NCI-H1417 treated with DMSO at 0.1 percent for 48 hours (cell line): Measurements from ENCODE around the gene SPATA13.

ENCODE experiments used
- DNase-seq: peaks from one replicate; lab custom pipeline; 2025; lab: John Stamatoyannopoulos, UW

SPATA13 gene

DNA sequence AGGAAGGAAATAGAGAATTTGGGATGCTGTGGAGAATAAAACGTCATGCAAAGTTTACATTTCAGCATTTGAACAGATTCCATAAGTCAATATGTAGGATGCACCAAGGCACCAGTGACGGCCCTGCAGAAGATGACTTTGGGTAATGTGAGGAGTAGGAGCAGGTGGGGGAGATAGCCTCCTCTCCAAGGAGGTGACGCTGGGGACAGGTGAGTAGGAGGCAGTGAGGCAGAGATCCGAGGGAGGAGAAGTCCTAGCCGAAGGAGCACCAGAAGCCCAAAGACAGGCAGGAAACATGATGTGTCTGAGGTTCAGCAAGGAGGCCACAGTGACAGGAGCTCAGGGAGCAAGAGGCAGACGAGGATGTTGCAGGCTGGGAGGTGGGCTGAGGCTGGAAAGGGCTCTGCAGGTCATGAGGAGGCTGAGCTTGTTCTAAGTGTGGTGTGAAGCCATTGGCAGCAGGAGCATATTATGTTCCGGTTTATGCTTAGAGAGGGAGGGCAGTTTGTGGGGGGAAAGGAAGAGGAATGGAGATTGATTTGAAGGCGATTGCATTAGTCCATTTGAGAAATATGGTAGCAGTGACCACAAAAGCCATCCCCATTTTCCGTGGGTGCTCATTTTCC lies 93.1 kb downstream of the SPATA13 start:
- DNase-seq, result no peak

DNA sequence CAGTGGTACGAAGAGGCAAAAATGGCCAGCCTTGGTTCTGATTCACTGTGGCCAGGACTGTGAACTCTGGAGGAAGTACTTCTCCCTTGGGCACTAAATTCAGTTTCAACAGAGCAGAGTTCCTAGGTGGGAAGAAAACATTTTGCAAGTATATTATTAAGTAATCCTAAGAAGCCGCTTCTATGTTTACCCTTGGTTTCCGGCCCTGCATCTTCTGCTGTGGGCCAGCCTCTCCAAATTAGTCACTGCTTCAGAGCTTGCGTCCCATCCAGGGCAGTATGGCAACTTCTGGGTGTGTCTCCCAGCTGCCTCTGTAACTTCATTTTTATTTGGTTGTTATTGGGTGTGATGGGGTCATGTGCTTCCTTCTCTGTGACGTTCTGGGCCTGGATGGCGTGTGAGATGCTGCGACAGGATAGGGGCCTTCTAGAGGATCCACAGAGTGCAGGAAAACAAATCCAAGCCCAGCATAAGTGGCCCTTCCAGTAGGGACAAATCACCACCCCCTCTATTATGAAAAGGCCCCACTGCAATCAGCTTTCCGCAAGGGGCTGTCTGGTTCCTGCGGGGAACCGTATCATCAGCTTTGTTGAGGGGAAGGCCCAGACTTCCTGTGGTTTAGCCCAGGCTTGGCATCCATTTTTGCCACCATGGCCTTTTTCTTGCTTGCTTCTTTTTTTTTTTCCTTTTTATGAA lies 93.8 kb downstream of the SPATA13 start:
- DNase-seq, result no peak

DNA sequence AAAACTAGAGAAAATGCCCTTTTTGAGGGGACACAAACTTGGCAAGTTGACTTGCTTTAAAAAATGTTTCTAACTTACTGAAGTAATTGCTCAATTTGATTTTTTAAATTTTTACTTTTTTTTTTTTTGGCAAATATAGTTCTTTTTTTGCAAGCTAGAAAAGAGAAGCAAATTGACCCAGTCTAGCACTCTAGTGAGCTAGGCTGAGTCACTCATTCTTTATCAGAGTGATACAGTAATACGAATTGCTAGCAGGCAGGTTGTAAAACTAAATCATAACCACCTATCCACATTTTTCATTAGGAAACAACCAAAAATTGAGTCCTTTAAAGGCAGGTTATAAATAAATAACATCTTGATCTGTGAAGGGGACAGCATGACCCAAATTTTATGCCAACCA lies 97.0 kb downstream of the SPATA13 start:
- no peak for DNase-seq

DNA sequence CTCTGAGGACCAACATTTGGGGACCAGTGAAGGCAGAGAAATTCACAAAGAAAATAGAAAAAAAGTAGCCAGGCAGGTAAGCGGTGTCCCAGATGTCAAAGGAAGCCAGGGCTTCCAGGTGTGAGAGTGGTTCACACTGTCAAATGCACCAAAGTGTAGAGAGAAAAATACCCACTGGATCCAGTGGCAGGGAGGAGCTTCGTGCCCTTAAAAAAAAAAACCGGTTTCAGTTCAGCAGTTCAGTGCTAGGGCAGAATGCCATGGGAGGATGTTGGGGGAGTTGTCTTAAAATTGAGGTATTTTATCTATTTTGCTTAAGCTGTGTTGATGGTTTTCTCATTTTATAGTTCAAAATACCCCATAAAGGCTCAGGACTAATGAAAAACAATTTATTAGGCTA lies 101.0 kb downstream of the SPATA13 start:
- no peak for DNase-seq

DNA sequence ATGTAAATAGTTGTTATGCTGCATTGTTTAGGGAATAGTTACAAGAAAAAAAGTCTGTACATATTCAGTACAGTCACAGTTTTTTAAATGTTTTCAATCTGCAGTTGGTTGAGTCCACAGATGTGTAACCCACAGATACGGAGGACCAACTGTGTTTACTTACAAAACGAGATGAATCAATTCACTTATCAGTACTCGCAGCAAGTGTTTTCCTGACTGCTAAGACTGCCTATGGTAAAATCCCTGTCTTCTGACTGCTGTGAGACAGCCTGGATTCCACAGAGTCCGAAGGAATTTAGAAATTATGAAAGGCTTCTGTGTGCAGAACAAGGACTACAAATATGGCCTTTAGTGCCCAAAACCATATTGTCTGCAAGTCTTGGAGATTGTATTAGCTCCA lies 103.1 kb downstream of the SPATA13 start:
- no peak for DNase-seq

DNA sequence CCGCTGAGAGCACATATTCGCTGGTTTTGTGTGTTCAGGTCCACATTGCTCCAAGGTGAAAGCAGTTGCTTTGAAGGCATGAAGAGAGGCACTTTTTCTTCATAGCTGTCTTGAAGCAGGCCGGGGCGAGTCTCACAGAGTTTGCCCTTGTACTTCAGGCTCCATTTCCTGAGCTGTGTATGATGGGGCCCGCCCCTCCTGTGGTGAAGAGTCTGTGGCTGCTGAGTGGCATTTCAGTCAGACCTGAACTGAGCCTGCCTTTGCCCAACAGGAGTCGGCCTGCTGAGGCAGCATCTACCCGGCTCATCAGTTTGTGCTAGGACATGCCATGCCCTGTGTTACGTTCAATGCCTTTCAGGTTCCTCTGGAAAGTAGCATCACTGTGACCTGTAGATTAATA lies 104.5 kb downstream of the SPATA13 start:
- no peak for DNase-seq

DNA sequence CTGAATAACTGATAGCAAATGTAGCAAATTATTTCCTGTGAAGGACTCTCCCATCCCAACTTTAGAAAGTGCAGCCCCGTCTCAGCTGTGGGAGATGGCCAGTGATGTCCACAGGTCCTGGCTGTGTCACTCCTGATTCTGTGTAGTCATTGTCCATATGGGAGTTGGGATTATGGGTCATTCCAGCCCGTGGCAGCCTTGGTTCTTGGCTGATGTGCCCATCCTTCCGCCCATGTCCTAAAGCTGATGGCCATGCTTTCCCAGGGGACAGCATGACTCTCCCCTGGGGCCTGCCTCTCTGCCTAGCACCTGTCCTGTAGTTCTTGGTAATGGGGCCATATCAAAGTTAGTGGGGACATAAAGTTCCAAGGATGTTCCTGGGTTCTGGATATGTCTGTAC lies 104.9 kb downstream of the SPATA13 start:
- no peak for DNase-seq

DNA sequence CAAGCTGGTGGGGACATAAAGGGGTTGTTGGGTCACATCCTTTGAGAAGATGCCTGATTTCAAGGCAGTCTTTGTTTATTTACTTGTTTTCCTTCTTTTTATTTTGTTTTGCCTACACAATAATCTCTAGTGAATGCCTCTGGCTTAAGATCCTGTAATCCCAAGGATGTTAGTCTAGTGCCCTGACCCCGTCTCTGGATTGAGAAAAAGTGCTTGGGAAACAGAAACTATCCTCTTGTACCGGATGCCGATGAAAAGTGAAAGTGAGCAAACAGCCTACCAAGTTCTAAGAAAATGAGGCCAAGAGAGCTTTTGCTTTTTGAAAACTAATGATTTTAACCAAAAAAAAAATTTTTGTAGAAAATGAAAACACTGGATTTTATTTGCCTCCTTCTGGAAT lies 106.8 kb downstream of the SPATA13 start:
- DNase-seq, result no peak

DNA sequence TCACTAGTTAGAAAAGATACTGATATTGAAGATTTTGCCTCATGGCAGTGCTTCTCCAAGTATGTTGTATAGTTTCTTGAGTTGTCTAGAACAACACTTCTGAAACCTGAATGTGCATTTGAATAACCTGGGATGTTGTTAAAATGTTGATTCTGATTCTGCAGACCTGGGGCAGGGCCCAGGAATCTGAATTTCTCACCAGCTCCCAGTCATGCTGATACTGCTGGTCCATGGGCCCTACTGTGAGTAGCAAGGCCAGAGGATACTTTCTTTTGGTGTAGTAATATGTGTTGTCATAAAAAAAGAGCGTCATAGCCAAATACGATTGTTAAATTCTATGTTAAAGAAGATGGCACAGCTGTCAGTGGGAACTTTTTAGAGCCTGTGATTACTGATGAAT lies 107.3 kb downstream of the SPATA13 start:
- DNase-seq, result no peak

DNA sequence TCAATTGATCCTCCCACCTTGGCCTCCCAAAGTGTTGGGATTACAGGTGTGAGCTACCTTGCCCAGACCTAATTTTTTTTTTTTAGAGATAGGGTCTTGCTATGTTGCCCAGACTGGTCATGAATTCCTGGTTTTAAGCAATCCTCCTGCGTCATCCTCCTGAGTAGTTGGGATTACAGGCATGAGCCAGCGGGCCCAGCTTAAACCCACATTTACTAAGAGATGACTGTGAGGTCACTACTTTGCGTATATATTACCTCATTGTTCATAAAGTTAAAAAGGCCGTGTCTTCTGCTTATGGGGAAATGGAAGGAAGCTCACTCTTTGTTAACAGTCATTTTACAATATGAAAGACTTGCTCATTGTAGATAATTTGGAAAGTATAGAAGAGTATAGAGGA lies 109.3 kb downstream of the SPATA13 start:
- DNase-seq, result no peak

DNA sequence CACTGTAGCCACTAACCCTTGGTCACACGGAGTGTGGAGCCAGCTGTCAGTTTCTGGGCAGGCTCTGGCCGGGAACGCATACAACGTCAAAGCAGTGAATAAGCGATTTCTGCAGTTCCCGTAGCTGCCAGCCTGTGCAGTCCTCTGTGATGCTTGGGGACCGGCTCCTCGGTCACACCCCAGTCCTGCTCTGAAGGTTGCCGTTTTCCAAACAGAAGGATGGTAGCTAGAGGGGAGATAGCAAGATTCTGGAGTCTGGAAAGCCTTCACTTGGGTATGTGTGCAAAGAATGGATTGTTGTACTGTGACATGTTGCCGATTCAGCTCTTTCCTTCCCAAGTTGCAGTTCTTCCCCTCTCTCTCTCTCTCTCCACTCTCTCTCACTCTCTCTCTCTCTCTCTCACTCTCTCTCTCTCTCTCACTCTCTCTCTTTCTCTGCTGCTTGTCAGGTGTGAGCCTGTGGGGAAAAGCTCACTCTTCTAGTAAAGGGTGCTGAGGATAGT lies 110.2 kb downstream of the SPATA13 start:
- no peak for DNase-seq

DNA sequence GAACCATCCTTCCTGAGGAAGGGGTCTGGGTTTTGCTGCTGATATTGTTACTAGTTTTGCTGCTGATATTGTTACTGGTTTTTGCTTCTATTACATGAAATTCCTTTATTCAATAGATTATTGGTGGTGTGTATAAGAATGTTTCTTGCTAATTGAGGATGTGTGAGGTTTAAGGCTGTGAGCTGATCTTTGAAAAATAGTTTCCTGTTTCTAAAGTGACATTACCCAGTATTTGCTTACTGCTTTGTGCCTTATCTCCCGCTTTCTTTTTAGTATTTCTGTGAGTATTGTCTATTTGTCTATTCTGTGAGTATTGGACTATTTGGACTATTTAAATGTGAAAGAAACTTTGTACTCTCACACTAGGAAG lies 110.7 kb downstream of the SPATA13 start:
- DNase-seq, result no peak

DNA sequence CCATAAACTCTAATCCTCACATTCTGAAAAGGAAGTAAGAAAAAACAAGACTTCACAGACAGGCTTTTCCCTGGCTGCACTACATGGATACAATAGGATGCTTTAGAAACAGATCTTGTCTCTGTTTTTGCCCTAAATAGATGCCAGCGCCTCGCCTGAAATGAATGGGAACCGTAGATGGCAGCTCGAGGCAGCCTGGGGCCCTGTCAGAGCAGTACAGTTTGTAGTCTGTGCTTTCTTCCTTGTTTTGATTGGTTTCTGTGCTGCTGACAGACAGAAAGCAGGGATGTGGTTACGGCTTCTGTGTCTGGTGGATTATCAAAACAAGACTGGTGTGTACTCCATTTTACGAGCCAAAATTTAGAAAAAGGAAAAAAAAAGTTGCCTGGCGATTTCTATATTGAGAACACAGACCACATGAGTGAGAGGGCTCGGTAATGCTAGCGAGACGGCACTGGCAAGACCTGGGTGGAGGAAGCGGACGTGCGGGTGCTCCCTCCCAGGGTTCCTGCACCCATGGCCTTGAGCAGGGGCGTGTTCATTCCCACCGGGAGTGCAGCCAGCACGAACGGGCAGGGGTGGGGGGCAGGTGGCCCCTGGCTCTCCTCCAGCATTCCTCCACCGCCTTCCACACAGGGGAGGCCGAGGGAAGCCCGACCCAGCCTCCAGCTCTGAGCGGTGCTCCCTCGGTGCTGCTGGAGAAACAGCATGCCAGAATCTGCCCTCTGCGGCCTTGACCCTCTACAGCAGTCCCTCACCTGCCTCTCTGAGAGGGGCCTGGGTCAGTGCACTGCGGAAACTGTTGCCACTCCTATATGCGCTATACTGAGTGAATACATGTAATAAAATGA lies 111.3 kb downstream of the SPATA13 start:
- DNase-seq, result no peak

DNA sequence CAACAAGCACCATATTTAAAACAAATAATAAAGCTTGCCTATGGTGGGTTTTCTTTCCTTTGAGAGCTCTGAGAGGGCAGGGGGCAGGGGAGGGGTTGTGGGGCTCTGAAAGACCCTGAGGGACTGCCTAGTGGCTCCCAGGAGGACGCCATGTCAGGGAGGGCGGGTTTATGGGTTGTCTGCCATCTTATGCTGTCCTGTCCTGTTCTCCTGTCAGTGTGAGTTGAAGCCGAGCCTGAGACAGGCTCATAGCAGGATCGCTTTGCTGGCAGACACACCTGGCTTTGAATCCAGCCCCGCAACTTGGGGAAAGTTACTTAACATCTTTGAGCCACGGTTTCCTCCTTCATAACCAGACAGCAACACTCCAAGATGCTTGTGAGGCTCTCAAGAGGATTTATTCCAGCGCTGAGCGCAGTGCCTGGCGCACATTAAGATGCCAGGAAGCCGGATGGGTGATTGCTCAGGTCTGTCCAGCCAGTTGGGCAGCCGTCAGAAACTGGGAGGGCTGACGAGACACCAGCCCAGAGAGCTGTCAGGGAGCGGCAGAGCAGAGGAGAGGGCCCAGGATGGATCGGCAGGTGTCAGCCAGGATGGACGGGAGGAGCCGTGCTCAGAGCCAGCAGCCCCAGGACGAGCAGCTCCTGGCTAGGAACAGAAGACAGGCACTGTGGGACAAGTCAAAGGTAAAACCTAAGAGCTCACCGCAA lies 112.1 kb downstream of the SPATA13 start:
- DNase-seq, result no peak

DNA sequence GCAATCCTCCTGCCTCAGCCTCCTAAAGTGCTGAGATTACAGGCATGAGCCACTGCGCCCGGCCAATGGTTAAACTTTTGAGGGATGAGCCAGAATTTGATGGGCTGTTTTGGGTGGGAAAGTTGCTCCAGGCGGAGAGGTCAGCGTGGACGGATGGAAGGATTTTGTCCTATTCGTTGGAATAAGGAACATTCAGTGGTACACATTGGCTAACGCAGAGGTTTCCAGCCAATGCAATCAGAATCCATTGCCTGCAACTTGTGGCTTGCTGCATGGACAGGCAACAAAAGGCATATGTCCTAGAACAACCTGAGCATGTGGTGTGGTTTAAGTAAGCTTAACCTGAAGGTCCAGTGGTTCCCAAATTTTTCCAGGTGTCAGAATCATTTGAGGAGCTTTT lies 113.4 kb downstream of the SPATA13 start:
- no peak for DNase-seq

DNA sequence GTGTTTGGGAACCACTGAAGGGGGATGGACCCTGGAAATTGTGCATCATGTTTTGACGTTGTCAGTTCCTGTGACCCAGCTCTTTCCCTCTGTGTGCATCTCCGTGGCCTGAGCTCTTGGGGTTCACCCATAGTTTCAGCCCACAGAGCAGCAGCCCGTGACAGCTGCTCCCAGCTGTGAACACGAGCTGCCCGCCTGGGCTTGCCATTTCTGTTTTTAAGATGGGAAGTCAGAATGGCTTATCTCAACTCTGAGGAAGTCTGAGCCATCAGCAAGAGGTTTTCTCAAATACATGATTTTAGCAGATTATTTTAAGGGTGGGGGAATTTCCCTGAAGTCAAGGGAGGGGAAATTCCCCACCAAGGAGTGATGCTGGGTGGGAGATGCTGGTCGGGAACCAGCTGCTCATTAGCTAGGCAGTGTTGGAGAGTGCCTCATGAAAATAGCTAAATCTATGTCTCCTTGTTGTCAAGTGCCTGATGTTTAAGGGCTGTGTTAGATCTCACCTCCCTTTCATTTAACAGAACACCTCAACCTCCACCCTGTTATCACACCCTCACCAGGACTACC lies 114.0 kb downstream of the SPATA13 start:
- no peak for DNase-seq

DNA sequence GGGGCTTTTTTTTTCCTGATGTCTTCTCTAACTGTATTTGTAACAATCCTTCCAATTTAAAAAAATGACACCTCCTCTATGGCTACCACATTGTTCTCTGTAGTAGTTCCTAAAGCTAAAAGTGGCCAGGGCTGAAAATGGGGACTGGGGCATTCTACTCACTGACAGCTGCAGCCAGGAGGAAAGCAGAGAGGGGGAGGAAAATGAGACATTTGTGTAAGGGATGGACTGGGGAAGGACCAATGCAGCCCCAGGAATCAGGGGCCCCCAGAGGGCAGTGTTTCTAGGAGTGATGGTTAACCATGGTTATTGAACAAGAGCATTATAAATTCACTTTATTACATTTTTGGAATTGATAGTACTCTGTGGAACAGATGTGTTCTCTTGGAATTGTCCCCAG lies 114.5 kb downstream of the SPATA13 start:
- no peak for DNase-seq

DNA sequence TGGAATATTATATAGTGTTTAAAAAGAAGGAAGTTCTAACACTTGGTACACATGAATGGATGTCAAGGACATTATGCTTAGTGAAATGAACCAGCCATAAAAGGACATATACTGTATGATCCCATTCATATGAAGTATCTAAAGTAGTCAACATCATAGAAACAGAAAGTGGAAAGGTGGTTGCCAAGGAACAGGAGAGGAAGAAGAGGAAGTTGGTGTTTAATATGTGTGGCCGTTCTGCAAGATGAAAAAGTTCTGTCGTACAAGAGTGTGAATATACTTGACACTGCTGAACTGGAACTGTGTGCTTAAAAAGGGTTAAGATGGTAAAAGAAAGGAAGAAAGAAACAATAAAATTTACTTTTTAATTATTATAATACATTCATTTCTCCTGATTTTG lies 115.8 kb downstream of the SPATA13 start:
- DNase-seq, result no peak

DNA sequence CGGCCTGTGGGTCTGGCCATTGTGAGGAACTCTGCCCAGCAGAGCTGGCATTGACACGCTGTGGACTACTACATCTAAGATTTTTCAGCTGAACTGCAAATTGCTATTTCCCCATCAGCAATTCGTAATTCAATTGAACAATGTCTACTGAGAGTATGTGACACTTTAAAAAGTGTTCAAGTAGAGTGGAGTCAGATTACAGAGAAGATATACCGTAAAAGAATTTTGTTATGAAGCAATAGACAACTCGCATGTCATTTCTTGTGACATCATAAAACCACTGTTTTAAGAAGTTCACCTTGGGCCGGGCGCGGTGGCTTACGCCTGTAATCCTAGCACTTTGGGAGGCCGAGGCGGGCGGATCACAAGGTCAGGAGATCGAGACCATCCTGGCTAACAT lies 116.3 kb downstream of the SPATA13 start:
- no peak for DNase-seq

DNA sequence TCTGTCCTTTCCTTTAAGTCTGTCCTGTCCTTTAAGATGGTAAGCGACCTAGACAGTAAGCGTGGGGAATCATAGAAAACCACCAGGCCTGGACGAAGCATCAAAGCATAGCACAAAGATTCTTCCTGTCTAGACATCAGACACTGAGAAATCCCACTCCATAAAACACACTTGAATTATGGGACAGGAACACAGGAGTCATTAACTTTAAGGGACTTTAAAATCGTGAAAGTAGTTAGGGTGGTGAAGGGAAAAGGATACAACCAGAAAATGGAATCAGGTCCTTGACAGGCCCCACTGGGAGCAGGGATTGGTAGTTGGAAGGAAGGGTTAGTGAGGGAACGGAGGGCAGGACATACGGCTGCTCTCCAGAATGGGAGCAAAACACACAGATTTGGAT lies 117.2 kb downstream of the SPATA13 start:
- no peak for DNase-seq

DNA sequence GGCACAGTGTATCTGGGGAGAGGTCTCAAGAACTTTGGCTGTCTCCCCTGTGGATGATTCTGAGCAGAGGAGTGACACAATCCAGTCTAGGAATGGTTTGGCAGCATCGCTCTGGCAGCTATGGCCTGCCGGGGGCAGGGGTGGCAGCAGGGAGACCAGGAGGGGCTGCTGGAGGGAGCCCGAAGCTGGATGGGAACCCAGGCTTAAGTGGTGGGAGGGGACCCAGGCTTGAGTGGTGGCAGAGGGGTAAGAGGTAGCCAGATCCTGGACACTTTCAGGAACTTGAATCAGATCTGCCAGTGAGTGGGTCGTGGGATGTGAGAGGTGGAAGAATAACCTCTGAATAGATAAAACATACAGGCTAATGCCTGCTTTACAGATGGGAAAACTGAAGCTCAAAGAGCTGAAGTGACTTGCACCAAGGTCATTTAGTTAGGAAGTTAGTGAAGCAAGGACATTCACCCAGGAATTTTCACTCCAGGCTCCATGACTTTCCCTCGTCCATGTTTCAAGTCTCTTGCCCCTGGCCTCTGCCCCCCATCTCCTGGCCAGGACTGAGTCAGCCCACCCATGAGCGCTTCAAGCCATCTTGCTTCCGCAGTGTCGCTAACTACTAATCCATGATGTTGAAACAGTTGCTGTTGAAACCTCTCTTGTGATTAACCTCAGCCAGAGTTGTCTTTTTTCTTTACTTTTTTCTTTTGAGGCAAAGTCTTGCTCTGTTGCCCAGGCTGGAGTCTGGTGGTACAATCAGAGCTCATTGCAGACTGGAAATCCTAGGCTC lies 119.0 kb downstream of the SPATA13 start:
- DNase-seq, result no peak
